SJSA1 (cell line): ENCODE data around the gene KLHL1. TPM values are rescaled to one million over a fixed set of nuclear protein-coding genes. Genes with fewer than 3 reads are reported as not detected.

Source experiments
- DNase-seq, 2 experiments: peaks; one replicate each; pipeline ENCODE4 v3.0.0-alpha.2; 2015 to 2020; ENCODE audit warnings: low spot score in 2 of 2, low read depth in 1 of 2
- H3K27ac ChIP-seq: fragments of 250-450 bp; sonication (Bioruptor Pico); 2 replicates; pipeline ENCODE4 v1.5.1; 2020; ENCODE audit warnings: mild to moderate bottlenecking, moderate library complexity
- H3K27me3 ChIP-seq: fragments of 250-450 bp; sonication (Bioruptor Pico); replicated peaks from 2 replicates; pipeline ENCODE4 v1.5.1; 2020; ENCODE audit warnings: mild to moderate bottlenecking, moderate library complexity
- H3K36me3 ChIP-seq: fragments of 250-450 bp; sonication (Bioruptor Pico); 2 replicates; pipeline ENCODE4 v1.5.1; 2020; ENCODE audit warnings: mild to moderate bottlenecking
- H3K4me1 ChIP-seq: fragments of 250-450 bp; sonication (Bioruptor Pico); replicated peaks from 2 replicates; pipeline ENCODE4 v1.6.1; 2021; ENCODE audit warnings: mild to moderate bottlenecking
- H3K4me3 ChIP-seq: fragments of 250-450 bp; sonication (Bioruptor Pico); 2 replicates; pipeline ENCODE4 v1.5.1; 2020; ENCODE audit warnings: mild to moderate bottlenecking
- H3K9me3 ChIP-seq: fragments of 250-450 bp; sonication (Bioruptor Pico); replicated peaks from 2 replicates; pipeline ENCODE4 v1.5.1; 2020; ENCODE audit warnings: mild to moderate bottlenecking
- total RNA-seq: library from RNA; depleted of rRNA; stranded (reverse); fragments of >200 nt; shearing (Covaris generic); gene quantifications from 2 replicates; pipeline ENCODE4 v1.2.3, GENCODE V29; 2014

Gene KLHL1
- total RNA-seq, 1 experiment from 2014 or later, result not detected

GRCh38 chr13:69970520-69970919 is 137.7 kb downstream of the KLHL1 start:
- no peak for DNase-seq
- H3K27me3 ChIP-seq, result no peaks in the 10 kb centered on the region
- no peak overlapping the region for H3K27ac ChIP-seq
- no peaks in the 10 kb centered on the region for H3K9me3 ChIP-seq
- no peak overlapping the region for H3K4me3 ChIP-seq
- no peaks in the 10 kb centered on the region for H3K36me3 ChIP-seq
- H3K4me1 ChIP-seq, result no peaks in the 10 kb centered on the region

GRCh38 chr13:69959046-69959445 is 149.2 kb downstream of the KLHL1 start:
- no peak for DNase-seq
- Histone ChIP-seq H3K27me3 (no peaks in the 10 kb centered on the region), H3K4me1 (no peaks in the 10 kb centered on the region), H3K27ac (no peak overlapping the region), H3K36me3 (no peaks in the 10 kb centered on the region), H3K9me3 (no peaks in the 10 kb centered on the region), H3K4me3 (no peak overlapping the region)

DNA sequence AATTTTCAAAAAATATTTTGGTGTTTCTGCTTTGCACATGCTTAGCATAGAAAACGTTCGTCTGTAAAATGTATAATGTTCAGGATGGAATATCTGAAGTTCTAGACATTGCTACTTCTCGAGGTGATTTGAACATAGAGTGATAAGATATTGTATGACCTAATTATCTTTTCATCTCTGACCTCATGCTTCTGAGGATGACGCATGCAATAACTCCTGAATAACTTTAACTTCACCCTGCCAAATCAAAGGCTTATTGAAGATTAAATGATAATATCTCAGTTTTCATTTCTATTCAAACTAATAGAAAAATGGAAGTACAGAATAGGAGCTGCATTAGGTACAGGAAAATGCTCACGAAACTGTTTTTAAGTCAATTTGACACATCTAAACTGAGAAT is 151.4 kb downstream of the KLHL1 start:
- no peaks in the 10 kb centered on the region for H3K9me3 ChIP-seq
- H3K36me3 ChIP-seq, result no peaks in the 10 kb centered on the region
- H3K27me3 ChIP-seq, result no peaks in the 10 kb centered on the region
- H3K27ac ChIP-seq, result no peak overlapping the region
- no peak for DNase-seq
- H3K4me1 ChIP-seq, result no peaks in the 10 kb centered on the region
- H3K4me3 ChIP-seq, result no peak overlapping the region

GRCh38 chr13:69956349-69956748 is 151.9 kb downstream of the KLHL1 start:
- Histone ChIP-seq H3K4me3 (no peak overlapping the region), H3K27me3 (no peaks in the 10 kb centered on the region), H3K27ac (no peak overlapping the region), H3K9me3 (no peaks in the 10 kb centered on the region), H3K4me1 (no peaks in the 10 kb centered on the region), H3K36me3 (no peaks in the 10 kb centered on the region)
- no peak for DNase-seq

DNA sequence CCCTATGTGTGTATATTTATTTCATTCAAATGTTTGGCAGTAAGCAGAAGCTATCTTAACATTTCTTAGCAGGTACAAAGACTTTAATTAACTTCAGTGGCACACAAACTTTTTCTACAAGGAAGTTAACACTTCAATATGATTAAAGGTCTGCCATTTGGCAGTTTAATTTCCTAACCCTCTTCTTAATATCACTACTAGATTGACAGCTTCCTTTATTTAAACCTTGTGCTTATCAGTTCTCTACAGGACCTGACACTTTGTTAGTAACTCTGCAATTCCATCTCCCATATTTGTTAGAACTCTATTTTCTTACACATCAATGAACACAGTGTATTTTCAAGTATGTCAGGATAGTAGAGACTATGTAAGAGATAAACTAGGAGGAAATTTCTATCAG is 153.0 kb downstream of the KLHL1 start:
- no peak for DNase-seq
- Histone ChIP-seq H3K36me3 (no peaks in the 10 kb centered on the region), H3K27ac (no peak overlapping the region), H3K27me3 (no peaks in the 10 kb centered on the region), H3K4me1 (no peaks in the 10 kb centered on the region), H3K9me3 (no peaks in the 10 kb centered on the region), H3K4me3 (no peak overlapping the region)

DNA sequence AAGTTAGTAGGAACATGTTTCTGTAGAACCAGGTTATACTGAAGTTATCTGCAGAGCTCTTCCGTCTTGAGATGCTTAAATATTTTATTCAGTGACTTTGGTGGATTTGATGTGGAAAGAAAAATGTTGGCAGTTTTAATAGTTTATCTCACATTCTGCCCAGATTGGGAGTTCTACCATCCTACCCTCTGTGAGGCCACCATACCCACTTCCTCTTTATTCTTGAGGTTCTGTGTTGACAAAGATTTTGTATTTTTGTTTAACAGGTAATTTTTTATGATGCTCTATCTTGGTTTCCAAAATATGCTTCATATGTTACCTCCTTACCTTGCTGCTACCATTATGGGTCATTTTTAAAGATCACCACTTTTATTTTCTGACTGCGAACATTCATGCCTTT is 156.8 kb downstream of the KLHL1 start:
- H3K36me3 ChIP-seq, result no peaks in the 10 kb centered on the region
- H3K9me3 ChIP-seq, result no peaks in the 10 kb centered on the region
- DNase-seq, result no peak
- no peak overlapping the region for H3K4me3 ChIP-seq
- H3K27me3 ChIP-seq, result no peaks in the 10 kb centered on the region
- H3K27ac ChIP-seq, result no peak overlapping the region
- no peaks in the 10 kb centered on the region for H3K4me1 ChIP-seq

DNA sequence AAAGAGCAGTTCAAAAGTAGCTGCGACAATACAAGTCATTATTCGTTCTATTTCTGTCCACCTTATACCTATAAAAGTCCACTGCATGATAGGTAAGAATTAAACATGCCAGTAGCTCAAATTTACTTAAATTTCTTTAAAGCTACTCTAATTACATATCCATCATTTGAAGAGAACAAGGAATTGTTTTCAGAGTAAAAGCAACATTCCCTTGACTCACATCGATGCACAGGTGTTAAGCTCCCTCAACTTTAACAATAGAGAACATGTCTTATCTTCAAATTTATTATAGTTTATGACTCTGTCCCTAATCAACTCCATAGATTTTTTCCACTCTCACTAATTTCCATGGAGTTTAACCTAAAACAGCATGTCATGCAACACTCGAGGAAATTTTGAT is 158.1 kb downstream of the KLHL1 start:
- H3K36me3 ChIP-seq, result no peaks in the 10 kb centered on the region
- H3K4me1 ChIP-seq, result no peaks in the 10 kb centered on the region
- H3K9me3 ChIP-seq, result no peaks in the 10 kb centered on the region
- H3K27me3 ChIP-seq, result no peaks in the 10 kb centered on the region
- no peak for DNase-seq
- H3K4me3 ChIP-seq, result no peak overlapping the region
- no peak overlapping the region for H3K27ac ChIP-seq

DNA sequence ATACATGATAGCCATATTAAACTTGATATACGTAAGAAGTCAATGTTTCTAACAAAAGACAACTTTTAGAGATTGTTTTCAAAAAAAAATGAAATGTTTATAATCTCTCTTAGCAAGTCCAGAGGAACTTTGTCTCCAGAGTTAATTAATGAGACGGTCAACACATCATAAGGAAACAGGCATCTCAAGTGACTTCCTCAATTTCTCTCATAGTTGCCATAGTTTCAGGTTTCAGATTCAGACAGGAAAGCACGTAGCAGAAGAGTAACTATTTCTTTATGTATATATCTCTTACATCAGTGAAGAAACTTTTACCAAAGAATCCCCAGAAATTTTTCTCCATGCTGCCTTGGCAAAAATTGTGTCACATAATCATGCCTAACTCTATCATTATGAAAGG is 160.2 kb downstream of the KLHL1 start:
- no peaks in the 10 kb centered on the region for H3K4me1 ChIP-seq
- H3K9me3 ChIP-seq, result no peaks in the 10 kb centered on the region
- no peak overlapping the region for H3K27ac ChIP-seq
- DNase-seq, result no peak
- no peaks in the 10 kb centered on the region for H3K36me3 ChIP-seq
- H3K27me3 ChIP-seq, result no peaks in the 10 kb centered on the region
- no peak overlapping the region for H3K4me3 ChIP-seq

DNA sequence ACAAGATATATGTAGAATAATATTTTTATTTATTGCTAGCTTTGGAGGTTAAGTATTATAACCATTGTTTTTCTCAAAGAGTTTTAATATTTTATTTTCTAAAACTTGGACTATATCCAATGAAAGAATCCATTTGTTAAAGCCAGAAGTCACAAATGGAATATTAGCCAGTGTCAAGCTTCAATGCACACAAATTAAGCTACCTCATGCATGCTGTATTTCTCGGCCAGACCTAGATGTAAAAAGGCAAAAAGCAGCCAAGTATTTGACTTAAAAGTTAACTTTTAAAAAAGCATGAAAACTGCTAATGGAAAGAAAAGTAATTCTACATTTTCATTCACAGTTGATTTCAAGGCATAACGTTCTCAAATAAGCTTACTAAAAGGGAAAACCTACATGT is 160.7 kb downstream of the KLHL1 start:
- no peaks in the 10 kb centered on the region for H3K27me3 ChIP-seq
- no peak overlapping the region for H3K27ac ChIP-seq
- H3K4me3 ChIP-seq, result no peak overlapping the region
- no peaks in the 10 kb centered on the region for H3K36me3 ChIP-seq
- H3K4me1 ChIP-seq, result no peaks in the 10 kb centered on the region
- DNase-seq, result no peak
- H3K9me3 ChIP-seq, result no peaks in the 10 kb centered on the region

GRCh38 chr13:69946511-69946910 is 161.7 kb downstream of the KLHL1 start:
- no peak overlapping the region for H3K27ac ChIP-seq
- no peak for DNase-seq

GRCh38 chr13:69935043-69935442 is 173.2 kb downstream of the KLHL1 start:
- no peaks in the 10 kb centered on the region for H3K9me3 ChIP-seq
- no peaks in the 10 kb centered on the region for H3K36me3 ChIP-seq
- no peaks in the 10 kb centered on the region for H3K4me1 ChIP-seq
- H3K4me3 ChIP-seq, result no peak overlapping the region
- H3K27ac ChIP-seq, result no peak overlapping the region
- no peaks in the 10 kb centered on the region for H3K27me3 ChIP-seq
- DNase-seq, result no peak

More at GRCh38 chr13:69946511-69946910, 161.7 kb downstream of the KLHL1 start:
- Histone ChIP-seq H3K4me1 (no peaks in the 10 kb centered on the region), H3K27me3 (no peaks in the 10 kb centered on the region), H3K36me3 (no peaks in the 10 kb centered on the region), H3K9me3 (no peaks in the 10 kb centered on the region), H3K4me3 (no peak overlapping the region)

DNA sequence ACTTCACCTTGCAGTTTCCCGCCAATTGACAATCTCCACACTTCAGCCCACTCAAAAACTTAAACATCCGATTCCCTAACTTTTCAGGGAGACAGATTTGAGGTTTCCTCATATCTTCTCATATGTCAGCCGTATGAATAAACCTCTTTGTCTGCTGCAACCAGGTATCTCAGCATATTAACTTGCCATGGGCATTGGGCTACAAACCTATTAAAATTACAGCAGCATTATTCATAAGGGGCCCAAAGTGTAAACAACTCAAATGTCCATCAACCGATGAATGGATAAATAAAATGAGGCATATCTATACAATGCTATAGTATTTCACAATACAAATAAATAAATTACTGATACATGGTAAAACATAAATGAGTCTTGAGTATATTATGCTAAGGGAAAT is 180.0 kb downstream of the KLHL1 start:
- H3K36me3 ChIP-seq, result no peaks in the 10 kb centered on the region
- no peak for DNase-seq
- H3K27me3 ChIP-seq, result no peaks in the 10 kb centered on the region
- H3K27ac ChIP-seq, result no peak overlapping the region
- H3K9me3 ChIP-seq, result no peaks in the 10 kb centered on the region
- no peaks in the 10 kb centered on the region for H3K4me1 ChIP-seq
- H3K4me3 ChIP-seq, result no peak overlapping the region

GRCh38 chr13:69921156-69921555 is 187.1 kb downstream of the KLHL1 start:
- no peak overlapping the region for H3K4me3 ChIP-seq
- no peak overlapping the region for H3K27ac ChIP-seq
- no peaks in the 10 kb centered on the region for H3K4me1 ChIP-seq
- H3K27me3 ChIP-seq, result no peaks in the 10 kb centered on the region
- no peaks in the 10 kb centered on the region for H3K9me3 ChIP-seq
- no peaks in the 10 kb centered on the region for H3K36me3 ChIP-seq
- DNase-seq, result no peak

GRCh38 chr13:69912630-69913029 is 195.6 kb downstream of the KLHL1 start:
- no peaks in the 10 kb centered on the region for H3K9me3 ChIP-seq
- no peak for DNase-seq
- H3K36me3 ChIP-seq, result no peaks in the 10 kb centered on the region
- H3K4me3 ChIP-seq, result no peak overlapping the region
- no peaks in the 10 kb centered on the region for H3K4me1 ChIP-seq
- no peaks in the 10 kb centered on the region for H3K27me3 ChIP-seq
- no peak overlapping the region for H3K27ac ChIP-seq

DNA sequence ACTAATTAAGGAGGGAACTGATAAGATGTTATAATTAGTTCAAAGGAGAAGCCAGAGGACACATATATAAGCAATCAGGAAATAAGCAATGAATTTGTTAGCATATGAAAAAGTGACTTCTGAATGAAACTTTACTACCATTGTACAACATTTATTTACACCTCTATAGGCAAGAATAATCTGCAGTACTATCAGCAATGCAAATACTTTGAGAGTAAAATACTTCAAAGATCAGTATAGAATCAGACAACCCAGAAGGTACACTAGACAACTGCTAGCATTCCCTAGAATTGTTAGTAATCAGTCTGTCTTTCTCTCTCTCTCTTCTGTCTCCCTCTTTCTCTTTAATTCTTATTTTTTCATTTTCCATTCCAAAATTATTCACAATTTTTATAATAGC is 197.5 kb downstream of the KLHL1 start:
- Histone ChIP-seq H3K4me1 (no peaks in the 10 kb centered on the region), H3K9me3 (no peaks in the 10 kb centered on the region), H3K27me3 (no peaks in the 10 kb centered on the region), H3K4me3 (no peak overlapping the region), H3K36me3 (no peaks in the 10 kb centered on the region), H3K27ac (no peak overlapping the region)
- no peak for DNase-seq
